ENCODE results near the gene KCTD16.

KCTD16 gene

GRCh38 chr5:144194144-144194543 lies 23.5 kb downstream of the KCTD16 start:
- TF ChIP-seq ISL1 (CRISPR knock-in tag; IDR thresholded peaks at IDR 0.05), result no peak
- no peak for TF ChIP-seq ZNF70 (CRISPR knock-in tag; IDR thresholded peaks at IDR 0.05)
- no peak for TF ChIP-seq CSDC2 (CRISPR knock-in tag; IDR thresholded peaks at IDR 0.05)
- no peak for TF ChIP-seq RARB (CRISPR knock-in tag; IDR thresholded peaks at IDR 0.05)
- TF ChIP-seq ZNF565 (CRISPR knock-in tag; conservative IDR thresholded peaks at IDR 0.05; ENCODE audit: low read depth), result no peak
- TF ChIP-seq ZFP3 (CRISPR knock-in tag; IDR thresholded peaks at IDR 0.05), result no peak
- TF ChIP-seq ESRRG (CRISPR knock-in tag; IDR thresholded peaks at IDR 0.05), result no peak
- no peak for TF ChIP-seq TCF4 (CRISPR knock-in tag; IDR thresholded peaks at IDR 0.05; ENCODE audit: borderline replicate concordance)
- no peak for ATAC-seq

GRCh38 chr5:144195448-144195847 lies 24.8 kb downstream of the KCTD16 start:
- no peak for TF ChIP-seq POU6F1 (CRISPR knock-in tag; IDR thresholded peaks at IDR 0.05; ENCODE audit: borderline replicate concordance, low read depth)
- no peak for TF ChIP-seq RARB (CRISPR knock-in tag; IDR thresholded peaks at IDR 0.05)
- TF ChIP-seq ZNF565 (CRISPR knock-in tag; conservative IDR thresholded peaks at IDR 0.05; ENCODE audit: low read depth), result no peak
- TF ChIP-seq OSR1 (CRISPR knock-in tag; IDR thresholded peaks at IDR 0.05), result no peak
- TF ChIP-seq TSHZ2 (CRISPR knock-in tag; IDR thresholded peaks at IDR 0.05), result no peak
- TF ChIP-seq ZFP3 (CRISPR knock-in tag; IDR thresholded peaks at IDR 0.05), result no peak
- TF ChIP-seq CSDC2 (CRISPR knock-in tag; IDR thresholded peaks at IDR 0.05), result no peak
- no peak for TF ChIP-seq PPARA (CRISPR knock-in tag; IDR thresholded peaks at IDR 0.05; ENCODE audit: borderline replicate concordance)
- TF ChIP-seq PATZ1 (CRISPR knock-in tag; IDR thresholded peaks at IDR 0.05; ENCODE audit: borderline replicate concordance), result no peak
- no peak; the same call in 2 of the 3 replicates for ATAC-seq

GRCh38 chr5:144196612-144197011 lies 25.9 kb downstream of the KCTD16 start:
- TF ChIP-seq ZC3H10 (CRISPR knock-in tag; IDR thresholded peaks at IDR 0.05), result no peak
- TF ChIP-seq PATZ1 (CRISPR knock-in tag; IDR thresholded peaks at IDR 0.05; ENCODE audit: borderline replicate concordance), result no peak
- TF ChIP-seq ZFP30 (CRISPR knock-in tag; IDR thresholded peaks at IDR 0.05), result no peak
- TF ChIP-seq TCF4 (CRISPR knock-in tag; IDR thresholded peaks at IDR 0.05; ENCODE audit: borderline replicate concordance), result no peak
- TF ChIP-seq ESRRG (CRISPR knock-in tag; IDR thresholded peaks at IDR 0.05), result no peak
- TF ChIP-seq ZNF565 (CRISPR knock-in tag; conservative IDR thresholded peaks at IDR 0.05; ENCODE audit: low read depth), result no peak
- TF ChIP-seq ISL1 (CRISPR knock-in tag; IDR thresholded peaks at IDR 0.05), result no peak
- no peak for TF ChIP-seq SNAI2 (CRISPR knock-in tag; IDR thresholded peaks at IDR 0.05)
- no peak for TF ChIP-seq ZFP3 (CRISPR knock-in tag; IDR thresholded peaks at IDR 0.05)
- no peak for TF ChIP-seq TOX (CRISPR knock-in tag; IDR thresholded peaks at IDR 0.05; ENCODE audit: borderline replicate concordance)
- no peak for TF ChIP-seq ZNF70 (CRISPR knock-in tag; IDR thresholded peaks at IDR 0.05)
- no peak for TF ChIP-seq CSDC2 (CRISPR knock-in tag; IDR thresholded peaks at IDR 0.05)
- TF ChIP-seq PPARA (CRISPR knock-in tag; IDR thresholded peaks at IDR 0.05; ENCODE audit: borderline replicate concordance), result no peak
- TF ChIP-seq OSR1 (CRISPR knock-in tag; IDR thresholded peaks at IDR 0.05), result no peak
- TF ChIP-seq CSRNP3 (CRISPR knock-in tag; IDR thresholded peaks at IDR 0.05), result no peak
- TF ChIP-seq POU6F1 (CRISPR knock-in tag; IDR thresholded peaks at IDR 0.05; ENCODE audit: borderline replicate concordance, low read depth), result no peak
- TF ChIP-seq ZNF8 (CRISPR knock-in tag; IDR thresholded peaks at IDR 0.05), result no peak
- no peak for TF ChIP-seq RARB (CRISPR knock-in tag; IDR thresholded peaks at IDR 0.05)
- no peak for TF ChIP-seq CREB5 (CRISPR knock-in tag; IDR thresholded peaks at IDR 0.05; ENCODE audit: low read depth)
- no peak for TF ChIP-seq BACH2 (CRISPR knock-in tag; IDR thresholded peaks at IDR 0.05; ENCODE audit: borderline replicate concordance)
- no peak for ATAC-seq
